AG04450 (cell line): ENCODE results near the gene TRIM40. TPM values are rescaled to one million over a fixed set of nuclear protein-coding genes. Genes with fewer than 3 reads are reported as not detected.

Experiments
- polyA plus RNA-seq: library from polyadenylated mRNA; depleted of rRNA; stranded (reverse); fragments of >200 nt; gene quantifications from 2 replicates; pipeline ENCODE4 v1.2.3, GENCODE V29; 2011; rRNA removed
- small RNA-seq: library from RNA; depleted of rRNA; stranded (forward); fragments of <200 nt; gene quantifications from one replicate; pipeline ENCODE3, GENCODE V24; 2012; ENCODE audit warnings: low read depth; ENCODE audit not compliant: insufficient read length

TRIM40 gene
- polyA plus RNA-seq, 1 experiment, result not detected

Small RNA genes lying within 50 kb of the gene (small RNA-seq; reads per million reads assigned to genes)
- gene RF00554, result not detected

Other genes starting within 250 kb of the TRIM40 start
- 368 and 445 TPM in 2 replicates for gene HLA-A, start 193.6 kb upstream of the TRIM40 start, polyA plus RNA-seq
- 25.0 and 25.1 TPM in 2 replicates for gene POLR1H, start 74.9 kb upstream of the TRIM40 start, polyA plus RNA-seq
- 49.8 and 53.5 TPM in 2 replicates for gene PPP1R11, start 68.9 kb upstream of the TRIM40 start, polyA plus RNA-seq
- not detected in 2 replicates for gene RNF39, start 60.4 kb upstream of the TRIM40 start, polyA plus RNA-seq
- not detected in 2 replicates for gene TRIM31, start 23.1 kb upstream of the TRIM40 start, polyA plus RNA-seq
- not detected in 2 replicates for gene TRIM10, start 25.1 kb downstream of the TRIM40 start, polyA plus RNA-seq
- gene TRIM15, start 27.4 kb downstream of the TRIM40 start, polyA plus RNA-seq, result not detected in 2 replicates
- 22.7 and 24.4 TPM in 2 replicates for gene TRIM26, start 77.3 kb downstream of the TRIM40 start, polyA plus RNA-seq
- gene TRIM39, start 190.8 kb downstream of the TRIM40 start, polyA plus RNA-seq, result 6.3 and 6.7 TPM in 2 replicates
- gene RPP21, start 209.0 kb downstream of the TRIM40 start, polyA plus RNA-seq, result 18.9 and 19.7 TPM in 2 replicates